AG09309 (cell line): ENCODE results near the gene PLEKHG2.

Experiments used
- DNase-seq: peaks from one replicate; pipeline ENCODE4 v3.0.0-alpha.2; 2010; ENCODE audit warnings: low read depth
- H3K4me3 ChIP-seq: 2 replicates; pipeline ENCODE4 v1.5.1; 2011; ENCODE audit warnings: mild to moderate bottlenecking, low read depth, low read length, moderate library complexity; ENCODE audit not compliant: control insufficient read depth
- TF ChIP-seq, protein P1 (sequence below): IDR thresholded peaks from 2 replicates; pipeline ENCODE4 v1.5.1; 2011; ENCODE audit warnings: mild to moderate bottlenecking, low read depth, low read length, inconsistent platforms; ENCODE audit not compliant: insufficient read depth, control insufficient read depth; ENCODE audit errors: missing control alignments

PLEKHG2 gene

GRCh38 chr19:39463403-39463802 is 50.9 kb downstream of the PLEKHG2 start:
- TF ChIP-seq, protein P1, sequence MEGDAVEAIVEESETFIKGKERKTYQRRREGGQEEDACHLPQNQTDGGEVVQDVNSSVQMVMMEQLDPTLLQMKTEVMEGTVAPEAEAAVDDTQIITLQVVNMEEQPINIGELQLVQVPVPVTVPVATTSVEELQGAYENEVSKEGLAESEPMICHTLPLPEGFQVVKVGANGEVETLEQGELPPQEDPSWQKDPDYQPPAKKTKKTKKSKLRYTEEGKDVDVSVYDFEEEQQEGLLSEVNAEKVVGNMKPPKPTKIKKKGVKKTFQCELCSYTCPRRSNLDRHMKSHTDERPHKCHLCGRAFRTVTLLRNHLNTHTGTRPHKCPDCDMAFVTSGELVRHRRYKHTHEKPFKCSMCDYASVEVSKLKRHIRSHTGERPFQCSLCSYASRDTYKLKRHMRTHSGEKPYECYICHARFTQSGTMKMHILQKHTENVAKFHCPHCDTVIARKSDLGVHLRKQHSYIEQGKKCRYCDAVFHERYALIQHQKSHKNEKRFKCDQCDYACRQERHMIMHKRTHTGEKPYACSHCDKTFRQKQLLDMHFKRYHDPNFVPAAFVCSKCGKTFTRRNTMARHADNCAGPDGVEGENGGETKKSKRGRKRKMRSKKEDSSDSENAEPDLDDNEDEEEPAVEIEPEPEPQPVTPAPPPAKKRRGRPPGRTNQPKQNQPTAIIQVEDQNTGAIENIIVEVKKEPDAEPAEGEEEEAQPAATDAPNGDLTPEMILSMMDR = no peak
- DNase-seq = no peak
- H3K4me3 ChIP-seq = no peak overlapping the region

- TF ChIP-seq, protein P1 = no peak
- no peak overlapping the region for H3K4me3 ChIP-seq
- no peak for DNase-seq
These were observed 53.7 kb downstream of the PLEKHG2 start for GRCh38 chr19:39465956-39466747.

GRCh38 chr19:39467941-39468340 is 55.5 kb downstream of the PLEKHG2 start:
- TF ChIP-seq, protein P1 = no peak
- DNase-seq = no peak
- H3K4me3 ChIP-seq = no peak overlapping the region

GRCh38 chr19:39469036-39469435 is 56.6 kb downstream of the PLEKHG2 start:
- DNase-seq = no peak
- H3K4me3 ChIP-seq = no peak overlapping the region
- TF ChIP-seq, protein P1 = no peak

GRCh38 chr19:39469567-39469966 is 57.1 kb downstream of the PLEKHG2 start:
- TF ChIP-seq, protein P1 = no peak
- H3K4me3 ChIP-seq = no peak overlapping the region
- no peak for DNase-seq

GRCh38 chr19:39470724-39471339 is 58.4 kb downstream of the PLEKHG2 start:
- no peak for DNase-seq
- TF ChIP-seq, protein P1 = no peak
- H3K4me3 ChIP-seq = no peak overlapping the region
